Measurements from ENCODE around the gene PROM1. TPM values are rescaled to one million over a fixed set of nuclear protein-coding genes. Genes with fewer than 3 reads are reported as not detected.

Gene PROM1
- total and polyA plus RNA-seq, 2 of the 8 experiments (the other 6 are each of a cell fraction or from before 2014, with no cell fraction given): 36.0 to 59.7 TPM

GRCh38 chr4:16113741-16114140, 29.9 kb upstream of the PROM1 start (continued):
- TF ChIP-seq RFX5 (IDR thresholded peaks at IDR 0.05; ENCODE audit: borderline replicate concordance, low read depth, low read length) (no peak), GTF2F1 (IDR thresholded peaks at IDR 0.05; ENCODE audit: borderline replicate concordance, low read depth, low read length) (no peak), SRF (IDR thresholded peaks at IDR 0.05; ENCODE audit: low read depth, low read length) (no peak), USF2 (IDR thresholded peaks at IDR 0.05; ENCODE audit: low read length) (no peak), NANOG (IDR thresholded peaks at IDR 0.05; ENCODE audit: insufficient read depth, low read depth, low read length, poor library complexity, severe bottlenecking) (no peak), POU5F1 (IDR thresholded peaks at IDR 0.05; ENCODE audit: low read depth, low read length) (no peak), CHD2 (IDR thresholded peaks at IDR 0.05; ENCODE audit: low read length) (no peak)

All from H1 (cell line).